ENCODE data around the gene SMAD2.
"Not testable (repeated sequence)": the region's sequence is repeated elsewhere in the genome, so short reads cannot be mapped to it uniquely, and the experiment has no call there.

SMAD2 gene

DNA sequence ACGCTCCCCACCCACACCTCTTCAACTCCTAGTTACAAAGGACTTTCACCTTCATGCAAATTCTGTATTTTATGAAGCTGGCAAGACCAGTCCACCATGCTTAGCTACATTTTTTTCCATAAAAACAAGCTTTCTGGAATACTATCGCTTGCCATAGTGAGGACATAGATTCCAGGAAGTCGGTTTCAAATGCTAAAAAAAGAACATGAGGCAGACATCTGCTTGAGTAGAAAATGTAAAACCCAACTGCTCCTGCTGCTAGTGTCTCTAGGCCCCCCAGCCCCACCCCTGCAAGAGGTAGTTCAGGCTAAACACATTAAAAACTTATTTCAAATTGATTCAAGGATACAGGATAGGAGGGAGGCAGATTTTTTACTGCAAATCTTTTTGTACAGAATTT is 148.9 kb downstream of the SMAD2 start:
- DNase-seq: no peak

DNA sequence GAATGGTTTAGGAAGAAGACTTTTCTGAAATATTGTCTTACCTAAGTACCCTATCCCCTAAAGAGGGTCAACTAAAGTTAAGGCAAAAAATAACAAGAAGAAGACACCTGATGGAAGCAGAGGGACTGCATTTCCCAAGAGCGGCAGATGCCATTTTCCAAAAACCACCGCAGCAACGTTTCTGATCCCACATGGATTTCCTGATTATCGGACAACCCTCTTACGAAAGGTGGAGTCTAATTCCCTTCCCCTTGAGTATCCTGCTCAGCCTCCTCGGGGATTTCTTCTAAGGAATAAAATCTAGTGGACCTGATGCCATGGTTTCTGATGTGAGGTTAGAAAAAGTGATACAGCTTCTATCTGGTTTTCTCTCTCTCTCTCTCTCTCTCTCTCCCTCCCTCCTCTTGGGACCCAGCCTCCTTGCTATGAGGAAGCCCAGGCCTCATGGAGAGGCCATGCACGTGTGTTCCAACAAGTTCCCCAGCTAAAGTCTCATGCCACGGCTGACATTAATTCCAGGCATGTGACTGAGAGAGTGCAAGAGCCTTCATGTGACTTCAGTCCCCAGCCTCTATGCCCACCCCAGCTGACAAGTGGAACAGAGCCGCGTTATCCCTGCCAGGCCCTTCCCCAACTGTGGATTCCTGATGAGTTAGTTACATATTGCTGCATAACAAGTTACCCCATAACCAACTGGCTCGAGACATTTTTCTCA is 150.3 kb downstream of the SMAD2 start:
- DNase-seq: no peak

GRCh38 chr18:47779381-47779780 is 151.1 kb downstream of the SMAD2 start:
- no peak for DNase-seq

DNA sequence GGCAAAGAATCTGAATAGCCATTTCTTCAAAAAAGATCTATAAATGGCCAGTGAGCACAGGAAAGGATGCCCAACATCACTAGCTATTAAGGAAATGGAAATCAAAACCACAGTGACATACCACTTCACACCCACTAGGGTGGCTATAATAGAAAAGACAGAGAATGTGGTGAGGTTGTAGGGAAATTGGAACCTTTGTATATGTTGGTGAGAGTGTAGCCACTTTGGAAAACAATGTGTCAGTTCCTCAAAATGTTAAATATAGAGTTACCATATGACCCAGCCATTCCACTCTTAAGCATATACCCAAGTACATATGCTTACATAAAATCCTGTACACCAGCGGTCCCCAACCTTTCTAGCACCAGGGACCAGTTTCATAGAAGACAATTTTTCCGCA is 152.8 kb downstream of the SMAD2 start:
- DNase-seq: no peak

DNA sequence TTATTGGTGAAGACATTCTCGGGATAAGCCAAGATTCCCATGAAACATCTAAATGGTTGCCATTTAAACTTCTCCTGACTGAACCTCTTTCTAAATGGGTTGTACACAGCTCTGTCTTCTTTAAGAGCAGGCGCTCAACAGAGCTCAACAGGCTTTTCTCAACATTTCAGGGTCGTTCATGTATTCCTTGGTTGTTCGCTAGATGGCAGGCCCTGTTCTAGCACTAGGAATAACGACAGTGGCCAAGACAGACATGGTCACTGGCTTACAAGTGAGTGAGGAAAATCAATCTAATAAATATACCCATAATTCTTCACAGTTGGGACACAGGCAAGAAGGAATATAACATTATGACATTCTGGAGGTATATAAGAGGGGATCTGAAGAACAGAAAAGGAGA is 154.5 kb downstream of the SMAD2 start:
- no peak for DNase-seq

- DNase-seq: no peak
These were observed 156.5 kb downstream of the SMAD2 start for GRCh38 chr18:47773931-47774330.

- DNase-seq: peak; percentile 31
These were observed 157.8 kb downstream of the SMAD2 start for GRCh38 chr18:47772374-47773248.

GRCh38 chr18:47771922-47772321 is 158.5 kb downstream of the SMAD2 start:
- no peak for DNase-seq

- no peak for DNase-seq
These were observed 162.8 kb downstream of the SMAD2 start for GRCh38 chr18:47767699-47768098.

- not testable (repeated sequence) for DNase-seq
These were observed 163.3 kb downstream of the SMAD2 start for GRCh38 chr18:47767198-47767597.

Measured in NCI-H1092 treated with DMSO at 0.1 percent for 48 hours (cell line).